Endothelial cell of umbilical vein (primary cell): ENCODE data around the gene PGBD5. TPM values are rescaled to one million over a fixed set of nuclear protein-coding genes. Genes with fewer than 3 reads are reported as not detected.

ENCODE experiments used
- BruUV-seq: library from RNA; stranded (reverse); fragments of 400-500 nt; replicated peaks from 2 replicates; lab custom pipeline; 2021; lab: Mats Ljungman, UMichigan
- CTCF ChIA-PET: fragments of 300-600, 350-600 bp; sonication (Branson Sonifier 250); formaldehyde crosslinking; loops from one replicate; lab custom pipeline; 2021; ENCODE audit warnings: antibody characterized with exemption, inconsistent platforms; lab: Charles Lee
- POLR2A ChIA-PET: fragments of 300-600, 350-600 bp; sonication (Branson Sonifier 250); formaldehyde crosslinking; loops from one replicate; lab custom pipeline; 2021; ENCODE audit warnings: antibody characterized with exemption, inconsistent platforms; lab: Charles Lee
- DNase-seq: peaks from one replicate; pipeline ENCODE4 v3.0.0-alpha.2; 2011; ENCODE audit warnings: low read depth, low spot score
- FAIRE-seq: peaks from 2 replicates; lab custom pipeline; 2011; peaks lifted over from hg19 to GRCh38; lab: Jason Lieb, UNC
- H2AFZ ChIP-seq: 2 replicates; pipeline ENCODE4 v1.6.0; 2012; ENCODE audit warnings: low read depth, low read length, control low read depth, inconsistent platforms
- H3K27ac ChIP-seq: 2 replicates; pipeline ENCODE4 v1.5.1; 2011; ENCODE audit warnings: low read depth, mild to moderate bottlenecking, control low read depth, low read length, moderate library complexity; ENCODE audit not compliant: insufficient read depth
- H3K27me3 ChIP-seq, 2 experiments: 2 replicates each; pipeline versions ENCODE4 v1.6.0 to v1.6.1; 2011; ENCODE audit warnings: low read length in 2 of 2, mixed read lengths in 1 of 2; ENCODE audit not compliant: control insufficient read depth in 2 of 2, insufficient read depth in 2 of 2
- H3K36me3 ChIP-seq, 2 experiments: 2 replicates in 1 of 2; 3 replicates in 1 of 2; pipeline ENCODE4 v1.5.1; 2011; ENCODE audit warnings: low read length in 2 of 2, mild to moderate bottlenecking in 1 of 2, moderate library complexity in 1 of 2; ENCODE audit not compliant: control insufficient read depth in 2 of 2, insufficient read depth in 2 of 2; ENCODE audit errors: extremely low read depth in 1 of 2
- H3K4me1 ChIP-seq: 3 replicates; pipeline ENCODE4 v1.5.1; 2011; ENCODE audit warnings: mild to moderate bottlenecking, low read length; ENCODE audit not compliant: control insufficient read depth, insufficient read depth; ENCODE audit errors: extremely low read depth
- H3K4me2 ChIP-seq: 2 replicates; pipeline ENCODE4 v1.6.1; 2011; ENCODE audit warnings: low read length, control low read depth, mixed read lengths; ENCODE audit not compliant: insufficient read depth
- H3K4me3 ChIP-seq, 3 experiments: fragments of 200-600 bp in 1 of 3; sonication (generic), shearing (Covaris generic) in 1 of 3; replicated peaks in 1 of 3; 2 replicates each; pipeline ENCODE4 v1.5.1; 2011 to 2016; ENCODE audit warnings: control low read depth in 3 of 3, low read length in 3 of 3, mild to moderate bottlenecking in 2 of 3, inconsistent platforms in 1 of 3, low read depth in 1 of 3, moderate library complexity in 1 of 3; ENCODE audit not compliant: insufficient read depth in 1 of 3
- H3K79me2 ChIP-seq: 2 replicates; pipeline ENCODE4 v1.6.0; 2012; ENCODE audit warnings: low read length, inconsistent platforms; ENCODE audit not compliant: control insufficient read depth, insufficient read depth
- H3K9ac ChIP-seq: replicated peaks from 2 replicates; pipeline ENCODE3; 2011; ENCODE audit warnings: low read length, control low read depth; ENCODE audit not compliant: insufficient read depth; ENCODE audit errors: extremely low read depth
- H3K9me1 ChIP-seq: replicated peaks from 3 replicates; pipeline ENCODE4 v1.6.0; 2011; ENCODE audit warnings: mild to moderate bottlenecking, low read length; ENCODE audit not compliant: control insufficient read depth, insufficient read depth; ENCODE audit errors: extremely low read depth
- H3K9me3 ChIP-seq: replicated peaks from 2 replicates; pipeline ENCODE4 v1.5.1; 2012; ENCODE audit warnings: low read length, inconsistent platforms; ENCODE audit not compliant: control insufficient read depth, insufficient read depth
- H4K20me1 ChIP-seq: replicated peaks from 2 replicates; pipeline ENCODE3; 2011; ENCODE audit warnings: mild to moderate bottlenecking, low read length; ENCODE audit not compliant: control insufficient read depth, insufficient read depth; ENCODE audit errors: extremely low read depth
- EZH2 ChIP-seq: IDR thresholded peaks from 2 replicates; pipeline ENCODE4 v1.6.1; 2012; ENCODE audit warnings: borderline replicate concordance, low read depth, mild to moderate bottlenecking, moderate library complexity, low read length, inconsistent platforms; ENCODE audit not compliant: severe bottlenecking
- FOS ChIP-seq: IDR thresholded peaks from 2 replicates; pipeline ENCODE4 v1.6.1; 2011; ENCODE audit warnings: mild to moderate bottlenecking, low read length, moderate library complexity, borderline replicate concordance; ENCODE audit not compliant: insufficient read depth
- GATA2 ChIP-seq: IDR thresholded peaks from 2 replicates; pipeline ENCODE4 v1.7.0; 2011; ENCODE audit warnings: low read depth, mild to moderate bottlenecking, moderate library complexity, mixed read lengths, low read length; ENCODE audit not compliant: insufficient read length, insufficient read depth
- JUN ChIP-seq: IDR thresholded peaks from 2 replicates; pipeline ENCODE4 v1.6.1; 2011; ENCODE audit warnings: borderline replicate concordance, low read depth; ENCODE audit not compliant: insufficient read length, insufficient read depth
- MAX ChIP-seq: IDR thresholded peaks from 2 replicates; pipeline ENCODE4 v1.6.1; 2011; ENCODE audit not compliant: insufficient read depth, insufficient read length
- MYC ChIP-seq: IDR thresholded peaks from one replicate; pipeline ENCODE4 v1.6.1; 2011; ENCODE audit warnings: mild to moderate bottlenecking, low read depth, low read length
- POLR2A ChIP-seq: IDR thresholded peaks from 2 replicates; pipeline ENCODE4 v1.6.1; 2012; ENCODE audit warnings: low read depth, mild to moderate bottlenecking, control low read depth, low read length
- POLR2AphosphoS5 ChIP-seq: IDR thresholded peaks from 2 replicates; pipeline ENCODE4 v1.6.1; 2012; ENCODE audit warnings: low read depth, mild to moderate bottlenecking, control low read depth, low read length, moderate library complexity; ENCODE audit not compliant: insufficient read depth
- dilution Hi-C: fragments of 300-500 bp; cut with MboI; formaldehyde crosslinking; loops from one replicate; pipeline ENCODE4 v1.15.0; 2019; ENCODE audit warnings: low sequenced_read_pairs; ENCODE audit not compliant: extremely low pct_ligation_motif_present
- intact Hi-C: fragments of 100-400 bp; cut with micrococcal nuclease; formaldehyde crosslinking; loops from one replicate; pipeline ENCODE4 v1.10.0; 2022
- polyA plus RNA-seq, 4 experiments: library from polyadenylated mRNA; depleted of rRNA in 3 of 4; stranded (reverse) in 3 of 4; unstranded in 1 of 4; fragments of >200 nt; gene quantifications; 2 replicates each; pipeline versions ENCODE4 v1.2.1 to v1.2.3, GENCODE V29; 2011 to 2012; ENCODE audit warnings: missing spikeins in 1 of 4
- total RNA-seq: library from RNA; stranded (reverse); gene quantifications from 2 replicates; pipeline ENCODE4 v1.2.3, GENCODE V29; 2021
- TF ChIP-seq, protein P1 (sequence below), 2 donors: IDR thresholded peaks; 1 replicate in 1 of 2; 2 replicates in 1 of 2; pipeline ENCODE4 v1.5.1; 2011; ENCODE audit warnings: low read length in 2 of 2, mild to moderate bottlenecking in 2 of 2, moderate library complexity in 2 of 2, control low read depth in 1 of 2, inconsistent platforms in 1 of 2, low read depth in 1 of 2; ENCODE audit not compliant: insufficient read depth in 1 of 2; ENCODE audit errors: extremely low read depth in 1 of 2

Gene PGBD5
- total and polyA plus RNA-seq, 2 donors (not counting 3 experiments of a cell fraction or from before 2014, with no cell fraction given), result 0.03 TPM; not detected in 1

GRCh38 chr1:230303822-230304221 is 122.3 kb downstream of the PGBD5 start:
- no peak overlapping the region for H3K27ac ChIP-seq
- dilution Hi-C loops (no loop called here), intact Hi-C loops (no loop called here)
- no peaks in the 10 kb centered on the region for H3K9me3 ChIP-seq
- no TSS peak for BruUV-seq
- H3K36me3 ChIP-seq, result no peaks in the 10 kb centered on the region
- DNase-seq, result peak; percentile 59
- H3K79me2 ChIP-seq, result no peaks in the 10 kb centered on the region
- H3K4me2 ChIP-seq, result no peak overlapping the region
- ChIA-PET POLR2A (interaction anchor here (0.7 kb wide), 1 partner anchor 585 kb away, joined by 3 read pairs; no protein-coding TSS in a partner anchor), CTCF (interaction anchor here (0.5 to 1.2 kb wide), 2 partner anchors 33 to 642 kb away, joined by 3 read pairs; no protein-coding TSS in a partner anchor)
- no peak for FAIRE-seq
- no peak for TF ChIP-seq MYC
- no peak for TF ChIP-seq POLR2AphosphoS5
- no peak for TF ChIP-seq GATA2
- no peak for TF ChIP-seq JUN
- TF ChIP-seq, protein P1, sequence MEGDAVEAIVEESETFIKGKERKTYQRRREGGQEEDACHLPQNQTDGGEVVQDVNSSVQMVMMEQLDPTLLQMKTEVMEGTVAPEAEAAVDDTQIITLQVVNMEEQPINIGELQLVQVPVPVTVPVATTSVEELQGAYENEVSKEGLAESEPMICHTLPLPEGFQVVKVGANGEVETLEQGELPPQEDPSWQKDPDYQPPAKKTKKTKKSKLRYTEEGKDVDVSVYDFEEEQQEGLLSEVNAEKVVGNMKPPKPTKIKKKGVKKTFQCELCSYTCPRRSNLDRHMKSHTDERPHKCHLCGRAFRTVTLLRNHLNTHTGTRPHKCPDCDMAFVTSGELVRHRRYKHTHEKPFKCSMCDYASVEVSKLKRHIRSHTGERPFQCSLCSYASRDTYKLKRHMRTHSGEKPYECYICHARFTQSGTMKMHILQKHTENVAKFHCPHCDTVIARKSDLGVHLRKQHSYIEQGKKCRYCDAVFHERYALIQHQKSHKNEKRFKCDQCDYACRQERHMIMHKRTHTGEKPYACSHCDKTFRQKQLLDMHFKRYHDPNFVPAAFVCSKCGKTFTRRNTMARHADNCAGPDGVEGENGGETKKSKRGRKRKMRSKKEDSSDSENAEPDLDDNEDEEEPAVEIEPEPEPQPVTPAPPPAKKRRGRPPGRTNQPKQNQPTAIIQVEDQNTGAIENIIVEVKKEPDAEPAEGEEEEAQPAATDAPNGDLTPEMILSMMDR (IDR thresholded peaks at IDR 0.05; ENCODE audit: extremely low read depth in 1 of 2, insufficient read depth in 1 of 2, low read depth in 1 of 2, low read length in 2 of 2), result no peak
- TF ChIP-seq MAX, result no peak
- no peak for TF ChIP-seq POLR2A
- no peak for TF ChIP-seq FOS
- no peak for TF ChIP-seq EZH2
- peaks cover 0 to 3% of the 10 kb centered on the region in 2 experiments for H3K27me3 ChIP-seq
- H3K4me1 ChIP-seq, result peaks cover 8% of the 10 kb centered on the region
- no peaks in the 10 kb centered on the region for H3K9me1 ChIP-seq
- H2AFZ ChIP-seq, result no peak overlapping the region
- no peaks in the 10 kb centered on the region for H4K20me1 ChIP-seq
- H3K9ac ChIP-seq, result no peak overlapping the region
- no peak overlapping the region for H3K4me3 ChIP-seq
